ENCODE data around the gene SRP54.
"Not testable (repeated sequence)": the region's sequence is repeated elsewhere in the genome, so short reads cannot be mapped to it uniquely, and the experiment has no call there.

Gene SRP54

DNA sequence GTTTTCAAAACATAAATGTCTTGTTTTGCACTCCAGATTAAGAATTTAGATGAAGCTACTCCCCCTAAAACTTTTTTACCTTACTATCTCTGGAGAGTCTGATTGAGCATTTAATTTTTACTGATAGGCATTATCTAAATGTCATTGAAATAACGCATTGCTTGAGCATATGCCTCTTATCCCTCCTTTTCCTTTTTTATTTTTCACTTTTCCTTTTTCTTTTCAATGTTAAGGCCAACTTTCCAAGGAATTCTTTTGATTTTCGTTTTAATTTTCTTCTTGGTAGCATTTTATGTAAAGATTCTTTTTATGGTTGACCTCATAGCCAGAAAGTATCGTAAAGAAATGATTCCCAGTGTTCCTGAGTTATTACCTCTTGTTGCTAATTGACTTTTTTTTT, 2.9 kb downstream of the SRP54 start:
- DNase-seq: no peak

DNA sequence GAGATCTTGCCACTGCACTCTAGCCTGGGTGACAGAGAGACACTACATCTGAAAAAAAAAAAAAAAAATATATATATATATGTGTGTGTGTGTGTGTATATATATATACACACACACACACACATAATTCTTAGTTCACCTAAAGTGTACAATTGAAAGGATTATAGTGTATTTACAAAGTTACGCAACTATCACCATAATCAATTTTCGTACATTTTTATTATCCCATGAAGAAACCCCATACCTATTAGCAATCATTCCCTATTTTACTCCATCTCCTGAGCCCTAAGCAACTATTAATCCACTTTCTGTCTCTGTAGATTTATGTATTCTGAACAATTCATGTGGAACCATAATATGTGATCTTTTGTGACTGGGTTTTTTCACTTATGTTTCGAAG, 4.4 kb downstream of the SRP54 start:
- DNase-seq: no peak

DNA sequence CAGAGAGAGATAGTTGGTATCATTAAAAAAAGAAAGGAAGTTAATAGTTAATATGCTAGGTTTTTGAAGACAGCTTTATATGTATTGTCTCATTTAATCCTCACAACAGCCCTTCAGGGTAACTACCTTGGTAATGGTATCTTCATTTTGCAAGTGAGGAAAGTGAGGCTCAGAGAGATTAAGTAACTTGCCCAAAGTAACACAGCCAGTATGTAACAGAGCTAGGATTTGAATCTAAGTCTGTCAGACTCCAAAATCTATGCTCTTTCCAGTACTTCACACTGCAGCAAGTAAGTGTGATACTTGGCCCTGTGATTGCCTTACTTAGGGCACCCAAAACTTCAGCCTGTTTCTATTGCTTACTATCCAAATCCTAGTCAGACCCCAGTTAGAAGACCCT, 7.0 kb downstream of the SRP54 start:
- DNase-seq: no peak

DNA sequence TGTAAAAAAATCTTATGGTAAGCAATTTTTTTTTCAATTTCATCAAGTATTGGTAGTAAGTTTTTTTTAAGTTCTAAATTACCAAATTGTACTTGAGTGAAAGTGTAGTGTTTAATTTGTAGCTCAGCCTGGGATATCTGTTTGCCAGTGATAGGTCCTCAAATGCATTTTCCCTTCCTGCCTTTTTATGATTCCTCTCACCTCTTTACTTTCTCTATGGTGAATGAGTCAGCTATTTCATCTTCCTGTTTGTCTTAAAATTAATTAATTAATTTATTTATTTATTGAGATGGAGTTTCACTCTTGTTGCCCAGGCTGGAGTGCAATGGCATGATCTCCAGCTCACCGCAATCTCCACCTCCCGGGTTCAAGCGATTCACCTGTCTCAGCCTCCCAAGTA, 10.6 kb downstream of the SRP54 start:
- DNase-seq: no peak

DNA sequence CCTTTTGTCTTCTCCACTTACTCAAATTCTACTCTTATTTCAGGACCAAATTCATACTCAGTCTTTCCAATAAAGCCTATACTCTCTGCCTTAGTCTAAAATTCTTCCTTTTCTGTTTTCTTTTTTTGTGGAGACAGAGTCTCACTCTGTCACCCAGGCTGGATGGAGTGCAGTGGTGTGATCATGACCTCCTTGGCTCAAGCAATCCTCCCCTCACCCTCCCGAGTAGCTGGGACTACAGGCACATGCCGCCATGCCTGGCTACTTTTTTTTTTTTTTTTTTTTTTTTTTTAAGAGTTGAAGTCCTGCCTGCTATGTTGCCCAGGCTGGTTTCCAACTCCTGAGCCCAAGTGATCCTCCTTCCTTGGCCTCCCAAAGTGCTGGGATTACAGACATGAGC, 11.9 kb downstream of the SRP54 start:
- DNase-seq: no peak

DNA sequence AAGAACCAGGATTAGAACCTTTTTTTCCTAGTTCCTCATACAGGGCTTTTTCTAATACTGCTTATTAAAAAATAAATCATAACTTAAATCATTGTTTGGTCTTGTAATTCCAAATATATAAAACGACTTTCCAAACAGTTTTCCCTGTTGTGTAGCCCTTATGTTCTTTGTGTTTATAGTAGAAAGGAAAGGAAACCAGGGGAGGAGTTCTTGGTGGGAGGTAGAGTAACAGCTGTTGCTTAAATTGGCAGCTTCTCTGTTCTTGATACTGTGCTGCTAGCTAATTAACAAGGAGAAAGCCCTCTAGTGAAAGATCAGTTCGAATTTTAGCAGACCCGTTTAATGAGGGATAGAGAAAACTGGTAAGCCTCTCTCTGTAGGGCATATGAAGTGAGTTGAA, 15.0 kb downstream of the SRP54 start:
- no peak for DNase-seq

DNA sequence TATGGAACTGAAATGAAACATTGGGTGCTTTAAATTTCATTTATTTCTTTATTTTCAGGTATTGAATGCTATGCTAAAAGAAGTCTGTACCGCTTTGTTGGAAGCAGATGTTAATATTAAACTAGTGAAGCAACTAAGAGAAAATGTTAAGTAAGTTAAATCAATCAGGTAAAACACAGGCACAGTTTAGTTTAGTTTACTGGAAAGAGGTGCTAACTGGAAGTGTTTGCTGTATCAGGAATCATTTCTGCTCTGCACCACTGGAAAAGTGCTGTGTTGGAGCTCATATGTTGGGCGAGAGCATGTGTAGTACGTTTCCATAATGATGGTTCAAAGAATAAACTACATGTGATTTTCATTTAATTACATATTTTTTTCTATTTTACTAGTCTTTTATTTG, 16.7 kb downstream of the SRP54 start:
- DNase-seq: no peak

DNA sequence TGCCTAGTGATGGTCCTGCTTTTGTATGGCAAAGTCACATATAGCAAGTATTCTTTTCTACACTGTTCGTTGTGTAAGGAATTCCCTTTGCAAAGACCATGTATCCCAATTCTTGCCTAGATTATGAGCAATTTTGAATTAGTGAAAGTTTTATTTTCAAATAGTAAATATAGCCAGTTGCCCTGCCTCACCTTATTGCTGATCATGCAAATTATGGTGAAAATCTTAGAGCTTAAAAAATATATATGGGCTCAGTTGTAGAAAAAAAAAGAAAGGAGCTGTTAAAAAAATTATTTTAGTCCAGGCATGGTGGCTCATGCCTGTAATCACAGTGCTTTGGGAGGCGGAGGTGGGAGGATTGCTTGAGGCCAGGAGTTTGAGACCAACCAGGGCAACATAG, 18.8 kb downstream of the SRP54 start:
- DNase-seq: no peak

DNA sequence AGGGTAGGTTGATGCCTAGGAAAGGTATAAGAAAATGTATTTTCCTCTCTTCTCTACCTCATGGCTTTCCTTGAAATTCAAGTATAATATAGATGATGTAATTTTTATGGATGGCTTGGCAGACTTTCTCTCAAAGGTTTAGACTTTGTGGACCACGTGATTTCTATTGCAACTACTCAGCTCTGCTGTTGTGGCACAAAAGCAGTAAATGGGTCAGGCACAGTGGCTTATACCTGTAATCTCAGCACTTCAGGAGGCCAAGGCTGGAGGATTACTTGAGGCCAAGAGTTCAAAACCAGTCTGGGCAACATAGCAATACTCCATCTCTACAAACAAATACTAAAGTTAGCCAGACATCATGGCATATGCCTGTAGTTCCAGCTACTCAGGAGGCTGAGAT, 22.0 kb downstream of the SRP54 start:
- DNase-seq: no peak

DNA sequence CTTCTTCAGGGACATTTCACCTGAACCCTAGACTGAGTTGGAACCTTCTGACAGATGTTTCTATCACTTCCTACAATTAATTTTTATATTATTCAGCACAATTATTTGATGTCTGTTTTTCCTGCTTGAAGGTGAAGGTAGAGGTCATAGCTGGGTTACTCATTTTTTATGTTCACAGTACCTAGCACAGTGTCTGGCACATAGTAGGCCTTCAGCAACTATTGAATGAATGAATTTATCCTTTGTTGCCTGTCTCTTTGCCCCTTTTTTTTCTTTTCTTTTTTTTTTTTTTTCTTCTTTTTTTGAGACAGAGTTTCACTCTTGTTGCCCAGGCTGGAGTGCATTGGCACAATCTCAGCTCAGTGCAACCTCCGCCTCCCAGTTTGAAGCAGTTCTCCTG, 33.8 kb downstream of the SRP54 start:
- no peak for DNase-seq

DNA sequence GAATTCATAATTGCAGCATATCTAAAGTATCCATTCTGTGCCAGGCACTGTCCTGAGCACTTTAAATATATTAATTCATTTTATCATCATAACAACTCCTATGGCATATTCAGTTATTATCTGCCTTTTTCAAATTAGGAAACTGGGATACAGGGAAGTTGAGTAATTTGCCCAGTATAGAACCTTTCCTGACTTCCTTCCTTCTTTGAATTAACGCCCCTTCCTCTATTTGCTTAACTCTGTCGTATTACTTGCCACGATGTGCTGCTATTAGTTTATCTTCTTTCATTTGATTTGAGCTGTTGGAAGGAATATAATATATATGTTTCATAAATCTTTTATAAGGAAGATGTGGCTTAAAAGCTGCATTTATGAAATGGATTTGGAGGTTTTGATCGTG, 37.9 kb downstream of the SRP54 start:
- no peak for DNase-seq

DNA sequence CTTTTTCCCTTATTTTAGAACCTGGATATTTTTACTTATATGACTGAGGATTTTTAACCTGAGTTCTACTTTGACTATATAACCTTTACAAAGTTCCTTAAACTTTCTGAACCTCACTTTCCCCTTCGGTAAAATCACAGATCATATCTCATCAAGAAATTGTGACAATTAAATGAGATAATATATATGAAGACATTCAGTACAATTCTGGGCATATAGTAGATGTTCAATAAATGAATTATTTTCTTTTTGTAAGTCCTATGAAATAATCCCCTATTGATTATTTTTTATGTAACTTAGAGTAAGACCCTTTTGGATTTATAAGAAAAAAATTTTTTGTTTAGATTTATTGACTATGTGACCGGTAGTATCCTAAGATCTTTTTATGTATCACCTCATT, 45.6 kb downstream of the SRP54 start:
- no peak for DNase-seq

DNA sequence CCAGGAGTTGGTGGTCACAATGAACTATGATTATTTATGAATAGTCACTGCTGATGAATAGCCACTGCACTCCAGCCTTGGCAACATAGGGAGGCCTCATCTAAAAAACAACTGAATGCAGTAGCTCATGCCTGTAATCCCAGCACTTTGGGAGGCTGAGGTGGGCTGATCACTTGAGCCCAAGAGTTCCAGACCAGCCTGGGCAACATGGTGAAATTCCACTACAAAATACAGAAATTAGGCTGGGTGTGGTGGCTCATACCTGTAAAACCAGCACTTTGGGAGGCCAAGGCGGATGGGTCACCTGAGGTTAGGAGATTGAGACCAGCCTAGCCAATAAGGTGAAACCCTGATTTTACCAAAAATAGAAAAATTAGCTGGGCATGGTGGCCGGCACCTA, 49.8 kb downstream of the SRP54 start:
- DNase-seq: no peak

DNA sequence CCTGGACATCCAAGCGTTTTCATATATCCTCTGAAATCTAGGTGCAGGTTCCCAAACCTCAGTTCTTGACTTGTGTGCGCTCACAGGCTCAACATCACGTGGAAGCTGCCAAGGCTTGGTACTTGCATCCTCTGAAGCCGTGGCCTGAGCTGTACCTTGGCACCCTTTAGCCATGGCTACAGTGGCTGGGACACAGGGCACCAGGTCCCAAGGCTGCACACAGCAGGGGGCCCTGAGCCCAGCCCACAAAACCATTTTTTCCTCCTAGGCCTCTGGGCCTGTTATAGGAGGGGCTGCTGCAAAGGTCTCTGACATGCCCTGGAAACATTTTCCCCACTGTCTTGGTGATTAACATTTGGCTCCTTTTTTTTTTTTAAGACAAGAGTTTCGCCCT, 51.6 kb downstream of the SRP54 start:
- DNase-seq: no peak

DNA sequence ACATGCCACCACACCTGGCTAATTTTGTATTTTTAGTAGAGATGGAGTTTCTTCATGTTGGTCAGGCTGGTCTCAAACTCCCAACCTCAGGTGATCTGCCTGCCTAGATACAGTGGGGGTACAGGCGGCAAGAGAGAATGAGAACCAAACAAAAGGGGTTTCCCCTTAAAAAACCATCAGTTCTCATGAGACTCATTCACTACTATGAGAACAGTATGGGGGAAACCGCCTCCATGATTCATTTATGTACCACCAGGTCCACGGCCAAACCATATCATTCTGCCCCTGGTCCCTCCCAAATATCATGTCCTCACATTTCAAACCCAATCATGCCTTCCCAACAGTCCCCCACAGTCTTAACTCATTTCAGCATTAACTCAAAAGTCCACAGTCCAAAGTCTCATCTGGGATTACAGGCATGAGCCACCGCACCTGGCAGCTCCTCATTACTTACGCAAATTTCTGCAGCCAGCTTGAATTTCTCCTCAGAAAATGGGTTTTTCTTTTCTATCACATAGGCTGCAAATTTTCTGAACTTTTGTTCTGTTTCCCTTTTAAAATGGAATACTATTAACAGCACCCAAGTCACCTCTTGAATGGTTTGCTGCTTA, 52.3 kb downstream of the SRP54 start:
- not testable (repeated sequence) for DNase-seq

DNA sequence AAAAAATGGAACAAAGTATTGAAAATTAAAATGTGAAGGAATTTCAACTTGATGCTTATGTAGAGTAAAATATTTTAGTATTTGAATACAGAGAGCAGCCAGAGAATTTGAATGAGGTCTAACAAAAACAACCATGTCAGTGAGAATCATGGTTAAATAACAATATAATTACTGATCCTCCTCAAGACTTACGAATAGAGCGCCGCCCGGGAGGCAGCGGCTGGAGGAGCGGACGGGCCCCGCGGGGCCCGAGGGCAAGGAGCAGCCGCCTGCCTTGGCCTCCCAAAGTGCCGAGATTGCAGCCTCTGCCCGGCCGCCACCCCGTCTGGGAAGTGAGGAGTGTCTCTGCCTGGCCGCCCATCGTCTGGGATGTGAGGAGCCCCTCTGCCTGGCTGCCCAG, 55.5 kb downstream of the SRP54 start:
- DNase-seq: not testable (repeated sequence)

DNA sequence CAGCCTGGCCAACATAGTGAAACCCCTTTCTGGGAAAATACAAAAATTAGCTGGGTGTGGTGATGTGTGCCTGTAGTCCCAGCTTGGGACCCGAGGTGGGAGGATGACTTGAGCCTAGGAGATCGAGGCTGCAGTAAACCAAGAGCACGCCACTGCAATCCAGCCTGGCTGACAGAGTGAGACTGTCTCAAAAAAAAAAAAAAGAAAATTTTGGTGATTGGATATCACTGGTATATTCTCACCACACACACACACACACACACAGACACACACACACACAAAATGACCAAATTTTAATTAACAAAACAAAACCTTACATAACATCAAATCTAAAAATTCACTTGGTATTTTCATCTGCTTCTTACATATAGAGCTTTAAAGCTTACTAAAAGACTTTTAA, 59.8 kb downstream of the SRP54 start:
- no peak for DNase-seq

DNA sequence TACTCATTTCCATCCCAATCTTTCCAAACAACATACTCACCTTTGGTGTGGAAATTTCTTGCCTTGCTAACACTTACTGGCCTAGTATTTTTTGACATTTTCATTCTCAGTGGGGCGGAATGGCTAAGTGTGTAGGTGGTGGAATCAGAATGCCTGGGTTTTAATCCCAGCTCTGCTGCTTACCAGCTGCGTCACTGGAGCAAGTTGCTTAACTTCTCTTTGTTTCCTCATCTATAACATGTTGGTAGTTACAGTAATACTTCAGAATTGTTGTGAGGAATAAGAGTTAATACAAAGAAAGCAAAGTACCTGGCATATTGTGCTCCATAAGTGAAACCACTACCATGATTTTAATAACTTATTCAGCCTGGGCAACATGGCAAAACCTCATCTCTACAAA, 60.3 kb downstream of the SRP54 start:
- DNase-seq: no peak

DNA sequence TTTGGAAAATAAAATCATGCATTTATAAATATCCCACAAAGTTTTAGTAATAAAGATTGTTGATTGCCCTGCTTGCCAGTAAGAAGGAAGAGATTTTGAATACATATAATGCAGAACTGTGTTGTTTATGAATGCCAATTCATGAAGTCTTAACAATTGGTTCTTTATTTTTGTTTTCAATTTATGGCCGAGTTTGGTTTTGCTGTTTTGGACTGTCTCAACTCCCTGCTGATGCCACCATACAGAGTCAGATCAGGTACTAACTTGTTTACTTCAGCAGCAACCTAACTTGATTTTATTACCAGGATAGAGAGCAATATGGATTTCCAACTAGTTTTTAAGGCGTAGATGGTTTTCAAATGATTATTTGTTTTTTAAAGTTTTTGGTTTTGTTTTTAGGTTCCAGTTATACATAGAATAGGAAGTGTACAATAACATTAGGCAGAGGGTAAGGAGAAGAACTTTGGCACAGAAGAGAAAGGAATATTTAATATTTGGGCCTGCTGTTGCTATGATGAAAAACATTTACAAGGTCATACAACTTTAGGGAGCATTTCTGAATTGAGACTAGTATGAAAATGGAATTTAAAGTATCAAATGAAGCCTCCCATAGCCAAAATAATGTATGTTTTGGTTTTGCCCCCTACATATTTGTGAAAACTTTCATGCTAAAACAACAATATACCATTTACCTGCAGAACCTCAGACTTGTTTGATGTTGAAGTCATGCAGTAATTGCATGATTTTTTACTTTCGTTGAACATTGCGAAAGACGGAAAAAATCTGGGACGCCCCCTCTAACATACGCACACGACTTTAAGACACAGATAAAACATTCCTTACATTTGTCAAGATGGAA, 62.4 kb downstream of the SRP54 start:
- DNase-seq: no peak

DNA sequence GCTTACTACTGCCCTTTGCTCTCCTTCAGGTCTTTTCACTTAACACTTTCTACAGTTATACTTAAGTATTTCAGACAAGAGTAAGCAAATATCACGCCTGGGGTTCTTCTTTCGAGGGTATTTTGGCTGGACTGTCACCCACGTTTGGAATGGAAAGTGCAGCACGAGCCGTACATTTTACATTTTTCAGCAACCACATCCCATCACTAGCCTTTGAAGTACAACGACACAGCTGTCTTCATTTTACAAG, 62.9 kb downstream of the SRP54 start:
- DNase-seq: no peak

DNA sequence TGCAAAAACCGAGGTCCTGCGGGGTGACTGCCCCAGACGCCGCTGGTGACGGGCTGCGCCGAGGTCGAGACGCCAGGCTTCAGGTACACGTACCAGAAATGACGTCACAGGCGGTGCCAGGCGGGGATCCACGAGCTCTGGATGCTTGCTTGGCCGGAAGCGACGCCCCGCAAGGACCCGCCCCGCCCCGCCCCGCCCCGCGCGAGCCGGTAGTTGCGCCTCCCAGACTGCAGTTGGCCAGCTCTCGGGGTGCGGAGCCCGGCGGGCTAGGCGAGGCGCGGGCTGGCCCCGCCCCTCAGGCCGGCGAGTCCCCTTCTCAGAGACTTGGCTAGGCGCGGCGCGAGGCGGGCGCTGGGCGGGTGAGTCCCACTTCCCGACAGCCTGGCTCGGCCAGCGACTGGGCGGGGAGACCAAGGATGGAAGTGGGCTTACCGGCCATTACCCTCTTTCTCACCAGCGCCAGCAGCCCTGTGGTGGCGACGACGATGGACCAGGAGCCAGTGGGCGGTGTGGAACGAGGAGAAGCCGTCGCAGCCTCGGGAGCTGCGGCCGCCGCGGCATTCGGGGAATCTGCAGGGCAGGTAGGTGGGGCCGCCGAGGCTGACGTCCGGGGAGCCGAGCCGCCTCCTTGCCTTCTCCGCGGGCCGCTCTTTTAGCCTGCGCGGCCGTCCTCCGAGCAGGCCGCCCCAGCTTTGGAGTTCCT, 63.4 kb downstream of the SRP54 start, which contains the start of gene FAM177A1:
FAM177A1 (plus strand) TSS at position 225 of the 703 bp plus-strand sequence; CDS start at position 417, 192 bp downstream.
- peak; percentile 97 for DNase-seq

DNA sequence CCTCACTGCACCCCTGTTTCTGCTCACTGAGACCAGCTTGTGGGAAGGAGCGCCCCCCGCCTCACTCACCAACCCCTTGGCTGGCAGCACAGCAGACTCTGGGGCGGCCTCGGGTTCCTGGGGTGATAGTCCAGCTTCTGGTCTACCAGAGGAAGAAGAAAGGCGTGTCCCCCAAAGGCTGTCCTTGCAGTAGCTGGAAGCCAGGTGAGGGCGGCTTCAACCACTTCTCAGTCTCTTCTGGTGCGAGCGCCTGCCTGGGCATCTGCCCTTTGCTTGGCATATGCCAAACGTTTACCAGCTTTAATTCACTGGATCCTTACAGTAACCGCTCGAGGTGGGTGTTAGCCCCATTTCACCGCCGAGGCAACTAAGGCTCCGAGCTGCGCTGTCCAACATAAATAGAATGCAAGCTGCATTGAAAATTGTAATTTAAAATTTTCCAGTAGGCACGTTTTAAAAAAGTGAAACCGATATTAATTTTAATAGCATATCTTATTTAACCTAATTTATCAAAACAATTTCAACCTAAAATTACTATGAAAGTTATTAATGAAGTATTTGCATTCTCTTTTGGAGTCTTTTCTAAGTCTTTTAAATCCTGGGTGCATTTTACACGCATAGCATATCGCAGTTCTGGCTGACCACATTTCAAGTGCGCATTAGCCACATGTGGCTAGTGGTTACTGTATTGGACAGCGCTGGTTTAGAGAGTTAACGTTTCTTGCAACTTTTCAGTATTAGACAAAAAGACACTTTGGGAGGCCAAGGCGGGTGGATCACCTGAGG, 64.2 kb downstream of the SRP54 start:
- no peak for DNase-seq

DNA sequence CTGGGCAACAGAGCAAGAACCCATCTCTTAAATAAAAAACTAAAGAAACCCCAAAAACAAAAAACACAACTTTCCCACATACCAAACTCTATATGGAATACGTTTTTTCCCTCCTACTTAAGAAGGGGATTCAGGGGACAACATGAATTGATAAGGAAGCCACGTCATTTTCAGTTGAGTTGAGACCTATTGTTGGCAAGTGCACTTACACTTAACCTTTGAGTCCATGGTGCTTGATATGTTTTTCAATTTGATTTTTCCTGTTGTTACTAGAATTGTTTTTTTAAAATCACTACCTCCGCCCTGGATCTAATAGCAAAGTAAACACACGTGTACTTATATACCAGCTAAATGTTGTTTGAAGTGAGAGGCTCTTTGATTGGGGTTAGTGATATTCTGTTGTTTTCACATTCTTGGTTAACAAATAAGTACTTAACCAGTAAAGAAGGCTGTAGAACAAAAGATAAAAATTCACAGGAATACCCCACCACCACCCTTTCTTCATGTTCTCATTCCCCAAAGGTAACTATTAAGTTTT, 65.3 kb downstream of the SRP54 start:
- no peak for DNase-seq
